Fibroblast of pulmonary artery (primary cell): ENCODE measurements around the gene NUP210L.

Experiments used
- DNase-seq: peaks from one replicate; pipeline ENCODE4 v3.0.0-alpha.2; 2010; ENCODE audit warnings: low read depth
- H3K4me3 ChIP-seq: replicated peaks from 2 replicates; pipeline ENCODE4 v1.5.1; 2011; ENCODE audit warnings: low read depth, mild to moderate bottlenecking, control low read depth, low read length, moderate library complexity
- TF ChIP-seq, protein P1 (sequence below): IDR thresholded peaks from 2 replicates; pipeline ENCODE4 v1.5.1; 2011; ENCODE audit warnings: mild to moderate bottlenecking, control low read depth, low read length, inconsistent platforms; ENCODE audit errors: missing control alignments

Gene NUP210L

GRCh38 chr1:153959454-153959853 is 195.4 kb downstream of the NUP210L start:
- H3K4me3 ChIP-seq, result no peak overlapping the region
- TF ChIP-seq, protein P1, sequence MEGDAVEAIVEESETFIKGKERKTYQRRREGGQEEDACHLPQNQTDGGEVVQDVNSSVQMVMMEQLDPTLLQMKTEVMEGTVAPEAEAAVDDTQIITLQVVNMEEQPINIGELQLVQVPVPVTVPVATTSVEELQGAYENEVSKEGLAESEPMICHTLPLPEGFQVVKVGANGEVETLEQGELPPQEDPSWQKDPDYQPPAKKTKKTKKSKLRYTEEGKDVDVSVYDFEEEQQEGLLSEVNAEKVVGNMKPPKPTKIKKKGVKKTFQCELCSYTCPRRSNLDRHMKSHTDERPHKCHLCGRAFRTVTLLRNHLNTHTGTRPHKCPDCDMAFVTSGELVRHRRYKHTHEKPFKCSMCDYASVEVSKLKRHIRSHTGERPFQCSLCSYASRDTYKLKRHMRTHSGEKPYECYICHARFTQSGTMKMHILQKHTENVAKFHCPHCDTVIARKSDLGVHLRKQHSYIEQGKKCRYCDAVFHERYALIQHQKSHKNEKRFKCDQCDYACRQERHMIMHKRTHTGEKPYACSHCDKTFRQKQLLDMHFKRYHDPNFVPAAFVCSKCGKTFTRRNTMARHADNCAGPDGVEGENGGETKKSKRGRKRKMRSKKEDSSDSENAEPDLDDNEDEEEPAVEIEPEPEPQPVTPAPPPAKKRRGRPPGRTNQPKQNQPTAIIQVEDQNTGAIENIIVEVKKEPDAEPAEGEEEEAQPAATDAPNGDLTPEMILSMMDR, result no peak
- DNase-seq, result no peak

DNA sequence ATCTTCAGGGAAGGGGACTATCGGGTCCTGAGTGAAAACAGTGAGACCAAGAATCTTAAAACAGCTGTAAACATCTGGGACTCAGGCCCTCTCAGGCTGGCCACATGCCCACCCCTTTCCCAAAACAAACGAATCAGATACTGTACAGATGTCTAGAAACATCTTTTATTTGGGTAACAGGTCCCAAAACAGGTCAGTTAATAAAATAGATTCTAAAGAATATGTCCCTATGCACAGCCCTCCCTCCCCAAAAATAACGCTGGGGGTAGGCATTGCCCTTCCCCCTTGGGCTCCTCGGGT is 196.0 kb downstream of the NUP210L start:
- DNase-seq, result no peak
- H3K4me3 ChIP-seq, result peak overlapping the region; percentile 19
- TF ChIP-seq, protein P1, result no peak

GRCh38 chr1:153958111-153958960 is 196.5 kb downstream of the NUP210L start, which contains the start of gene CRTC2:
Gene CRTC2, minus strand, starts transcription at chr1:153958612. Its CDS starts 115 bp downstream, at chr1:153958497.
- TF ChIP-seq, protein P1, result no peak

DNA sequence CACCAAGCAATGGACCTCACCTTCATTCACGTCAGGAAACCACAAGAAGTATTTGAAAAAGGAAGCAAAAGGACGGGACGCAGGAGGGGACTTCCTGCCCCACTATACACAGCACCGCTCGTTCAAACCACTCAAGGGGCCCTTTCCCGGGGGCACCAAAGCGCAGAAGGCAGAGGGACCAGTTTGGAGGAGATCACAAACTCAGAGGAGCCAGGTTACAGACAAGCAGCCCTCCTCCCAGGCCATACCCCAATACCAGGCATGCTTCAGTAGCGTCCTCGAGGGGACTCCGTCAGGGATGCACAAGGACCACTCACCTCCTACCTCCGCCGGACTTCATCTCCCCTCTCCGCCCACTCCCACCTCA is 197.1 kb downstream of the NUP210L start:
- no peak for DNase-seq
- TF ChIP-seq, protein P1, result no peak
- peak overlapping the region; percentile 68 for H3K4me3 ChIP-seq

More at GRCh38 chr1:153958111-153958960, 196.5 kb downstream of the NUP210L start, which contains the start of gene CRTC2:
- H3K4me3 ChIP-seq, result peak within 1 kb of the TSS; percentile 68
- peak; percentile 99 for DNase-seq

DNA sequence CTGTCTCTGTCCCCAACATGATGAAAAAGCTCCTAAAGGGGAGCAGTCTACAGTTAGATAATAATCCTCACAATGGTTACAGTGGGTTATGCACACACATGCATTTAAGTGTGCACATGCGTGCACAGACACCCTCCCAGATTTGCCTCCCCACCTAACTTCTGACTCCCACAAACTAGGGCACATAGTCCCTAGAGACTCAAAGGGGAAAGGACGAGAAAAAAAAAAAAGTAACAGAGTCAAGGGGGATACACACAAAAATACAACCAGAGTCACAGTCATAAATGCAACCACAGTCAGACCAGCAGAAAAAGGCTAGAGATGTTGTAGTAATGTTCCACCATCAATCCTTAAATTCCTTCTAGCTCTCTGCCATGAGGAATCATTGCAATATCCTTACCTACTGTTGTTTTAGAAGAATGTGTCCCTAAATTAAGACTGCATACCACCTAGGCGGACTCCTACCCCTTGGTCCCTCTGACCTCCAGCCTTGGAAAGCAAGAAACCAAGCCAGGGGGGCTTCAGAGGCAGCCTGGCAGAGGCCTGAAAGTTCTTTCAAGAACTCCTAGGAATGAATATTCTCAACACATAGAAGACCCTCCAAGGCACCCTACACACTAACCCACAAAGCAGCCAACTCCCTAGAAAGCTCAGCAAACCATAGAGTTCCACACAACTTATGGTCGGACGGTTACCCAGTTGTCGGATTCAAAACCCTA is 197.7 kb downstream of the NUP210L start:
- peak overlapping the region; percentile 68 for H3K4me3 ChIP-seq
- DNase-seq, result no peak
- TF ChIP-seq, protein P1, result no peak

DNA sequence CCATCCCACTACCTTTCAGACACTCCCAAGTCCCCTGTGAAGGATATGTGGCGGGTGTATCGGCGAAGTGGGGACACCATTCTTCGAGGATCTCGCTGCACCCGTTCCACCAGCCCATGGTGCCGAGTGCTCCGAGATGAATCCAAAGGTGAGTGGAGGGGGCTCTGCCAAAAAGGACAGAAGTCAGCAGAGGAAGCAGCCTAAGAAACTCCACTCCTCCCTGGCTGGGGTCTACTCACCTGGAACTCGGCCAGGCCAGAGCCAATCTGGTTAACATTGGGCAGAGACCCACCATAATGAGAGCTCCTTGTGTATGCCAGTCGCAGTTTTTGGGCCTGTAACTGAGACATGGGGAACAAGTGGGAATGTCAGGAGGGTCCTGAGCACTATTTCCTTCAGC is 200.0 kb downstream of the NUP210L start:
- DNase-seq, result no peak
- TF ChIP-seq, protein P1, result no peak
- no peak overlapping the region for H3K4me3 ChIP-seq
